GM18520 (cell line): ENCODE measurements around the gene IKBKE.
A peak's percentile ranks its signal among the peaks of the same experiment; 100 is the strongest.

Experiments used
- ATAC-seq: cut with Tn5 transposase; IDR thresholded peaks from one replicate; pipeline ENCODE4 v1.9.1; 2021; ENCODE audit not compliant: unreplicated experiment

IKBKE gene

GRCh38 chr1:206469933-206470691 lies at the start of gene IKBKE:
TSS of gene IKBKE (plus strand) at chr1:206470476. CDS start at chr1:206473228, 2,752 bp downstream.
- peak; percentile 44 for ATAC-seq

- no peak for ATAC-seq
Measured at GRCh38 chr1:206421616-206422340, 48.5 kb upstream of the IKBKE start.

- no peak for ATAC-seq
Measured at GRCh38 chr1:206422525-206422924, 47.8 kb upstream of the IKBKE start.

GRCh38 chr1:206427291-206427690 lies 43.0 kb upstream of the IKBKE start:
- ATAC-seq: no peak

- no peak for ATAC-seq
Measured at GRCh38 chr1:206429421-206429820, 40.9 kb upstream of the IKBKE start.

GRCh38 chr1:206430031-206430983 lies 40.0 kb upstream of the IKBKE start:
- peak; percentile 94 for ATAC-seq

GRCh38 chr1:206435445-206435844 lies 34.8 kb upstream of the IKBKE start:
- ATAC-seq: no peak

GRCh38 chr1:206438554-206438953 lies 31.7 kb upstream of the IKBKE start:
- ATAC-seq: no peak

- ATAC-seq: no peak
Measured at GRCh38 chr1:206439205-206439604, 31.1 kb upstream of the IKBKE start.

- ATAC-seq: no peak
Measured at GRCh38 chr1:206441336-206441967, 28.8 kb upstream of the IKBKE start.

- no peak for ATAC-seq
Measured at GRCh38 chr1:206442101-206442500, 28.2 kb upstream of the IKBKE start.

GRCh38 chr1:206445116-206445515 lies 25.2 kb upstream of the IKBKE start:
- ATAC-seq: no peak

GRCh38 chr1:206445911-206446356 lies 24.3 kb upstream of the IKBKE start:
- no peak for ATAC-seq

GRCh38 chr1:206446688-206447421 lies 23.4 kb upstream of the IKBKE start:
- no peak for ATAC-seq

- no peak for ATAC-seq
Measured at GRCh38 chr1:206447422-206447765, 22.9 kb upstream of the IKBKE start.

GRCh38 chr1:206447792-206448191 lies 22.5 kb upstream of the IKBKE start:
- ATAC-seq: no peak

GRCh38 chr1:206448471-206448870 lies 21.8 kb upstream of the IKBKE start:
- ATAC-seq: no peak

- no peak for ATAC-seq
Measured at GRCh38 chr1:206449565-206449964, 20.7 kb upstream of the IKBKE start.

- ATAC-seq: no peak
Measured at GRCh38 chr1:206450281-206450680, 20.0 kb upstream of the IKBKE start.

GRCh38 chr1:206451134-206451686 lies 19.1 kb upstream of the IKBKE start:
- ATAC-seq: no peak
